Frontal cortex (tissue), 4 donors: ENCODE results near the gene LPA. TPM values are rescaled to one million over a fixed set of nuclear protein-coding genes. Genes with fewer than 3 reads are reported as not detected.
"Not testable (repeated sequence)": the region's sequence is repeated elsewhere in the genome, so short reads cannot be mapped to it uniquely, and the experiment has no call there.

ENCODE experiments used
- DNase-seq, 2 donors: peaks; one replicate each; pipeline ENCODE4 v3.0.0; 2012; ENCODE audit warnings: low spot score in 2 of 2
- FAIRE-seq: peaks from 2 replicates; lab custom pipeline; 2012; peaks lifted over from hg19 to GRCh38; lab: Jason Lieb, UNC
- total RNA-seq: library from RNA; depleted of rRNA; stranded (reverse); fragments of >200 nt; gene quantifications from one replicate; pipeline ENCODE4 v1.2.3, GENCODE V29; 2014
- donor health status: control.
- donor health status: control.
- donor health status: control.

Gene LPA
- total RNA-seq, 1 donor from 2014 or later, result 1.2 TPM

GRCh38 chr6:160668589-160668988 is 4.5 kb upstream of the LPA start:
- no peak for DNase-seq
- no peak for FAIRE-seq

GRCh38 chr6:160667639-160668481 is 3.8 kb upstream of the LPA start:
- DNase-seq (no peak), FAIRE-seq (no peak)

GRCh38 chr6:160662842-160663241 is 1.2 kb downstream of the LPA start:
- DNase-seq (no peak), FAIRE-seq (no peak)

- DNase-seq (no peak), FAIRE-seq (no peak)
Measured at GRCh38 chr6:160662429-160662828, 1.6 kb downstream of the LPA start.

GRCh38 chr6:160661216-160661615 is 2.9 kb downstream of the LPA start:
- FAIRE-seq (no peak), DNase-seq (no peak)

GRCh38 chr6:160659562-160659961 is 4.5 kb downstream of the LPA start:
- FAIRE-seq (no peak), DNase-seq (no peak)

GRCh38 chr6:160634706-160635105 is 29.4 kb downstream of the LPA start:
- DNase-seq (no peak), FAIRE-seq (no peak)

GRCh38 chr6:160595838-160596832 is 67.9 kb downstream of the LPA start:
- FAIRE-seq (no peak), DNase-seq (no peak)

GRCh38 chr6:160595297-160595696 is 68.8 kb downstream of the LPA start:
- DNase-seq, FAIRE-seq: not testable (repeated sequence)

GRCh38 chr6:160586374-160586773 is 77.7 kb downstream of the LPA start:
- DNase-seq, result no peak
- no peak for FAIRE-seq

GRCh38 chr6:160583794-160584193 is 80.3 kb downstream of the LPA start:
- no peak for FAIRE-seq

GRCh38 chr6:160581406-160581805 is 82.7 kb downstream of the LPA start:
- no peak for DNase-seq

More at GRCh38 chr6:160583794-160584193, 80.3 kb downstream of the LPA start:
- no peak for DNase-seq

GRCh38 chr6:160578515-160578914 is 85.6 kb downstream of the LPA start:
- not testable (repeated sequence) for FAIRE-seq, DNase-seq

More at GRCh38 chr6:160581406-160581805, 82.7 kb downstream of the LPA start:
- no peak for FAIRE-seq

GRCh38 chr6:160573943-160574342 is 90.1 kb downstream of the LPA start:
- DNase-seq (no peak), FAIRE-seq (no peak)

- DNase-seq, FAIRE-seq: not testable (repeated sequence)
Measured at GRCh38 chr6:160571201-160571600, 92.9 kb downstream of the LPA start.

GRCh38 chr6:160544802-160545201 is 119.3 kb downstream of the LPA start:
- no peak for DNase-seq
- no peak for FAIRE-seq

GRCh38 chr6:160535270-160535669 is 128.8 kb downstream of the LPA start:
- FAIRE-seq, result no peak
- no peak for DNase-seq

GRCh38 chr6:160534050-160534696 is 129.9 kb downstream of the LPA start:
- no peak for FAIRE-seq
- peak; percentile 26 to 38 for DNase-seq

- DNase-seq, result no peak
- no peak for FAIRE-seq
Measured at GRCh38 chr6:160532315-160532714, 131.8 kb downstream of the LPA start.

GRCh38 chr6:160531826-160532225 is 132.2 kb downstream of the LPA start:
- FAIRE-seq (no peak), DNase-seq (no peak)
